Endothelial cell of umbilical vein (primary cell): ENCODE measurements around the gene RAB3B.

Experiments
- CTCF ChIP-seq, 2 donors: IDR thresholded peaks; 1 replicate in 1 of 2; 2 replicates in 1 of 2; pipeline ENCODE4 v1.5.1; 2011; ENCODE audit warnings: low read length in 2 of 2, mild to moderate bottlenecking in 2 of 2, moderate library complexity in 2 of 2, control low read depth in 1 of 2, inconsistent platforms in 1 of 2, low read depth in 1 of 2; ENCODE audit not compliant: insufficient read depth in 1 of 2; ENCODE audit errors: extremely low read depth in 1 of 2
- EZH2 ChIP-seq: IDR thresholded peaks from 2 replicates; pipeline ENCODE4 v1.6.1; 2012; ENCODE audit warnings: borderline replicate concordance, low read depth, mild to moderate bottlenecking, moderate library complexity, low read length, inconsistent platforms; ENCODE audit not compliant: severe bottlenecking
- FOS ChIP-seq: IDR thresholded peaks from 2 replicates; pipeline ENCODE4 v1.6.1; 2011; ENCODE audit warnings: mild to moderate bottlenecking, low read length, moderate library complexity, borderline replicate concordance; ENCODE audit not compliant: insufficient read depth
- GATA2 ChIP-seq: IDR thresholded peaks from 2 replicates; pipeline ENCODE4 v1.7.0; 2011; ENCODE audit warnings: low read depth, mild to moderate bottlenecking, moderate library complexity, mixed read lengths, low read length; ENCODE audit not compliant: insufficient read length, insufficient read depth
- JUN ChIP-seq: IDR thresholded peaks from 2 replicates; pipeline ENCODE4 v1.6.1; 2011; ENCODE audit warnings: borderline replicate concordance, low read depth; ENCODE audit not compliant: insufficient read length, insufficient read depth
- MAX ChIP-seq: IDR thresholded peaks from 2 replicates; pipeline ENCODE4 v1.6.1; 2011; ENCODE audit not compliant: insufficient read depth, insufficient read length
- POLR2A ChIP-seq: IDR thresholded peaks from 2 replicates; pipeline ENCODE4 v1.6.1; 2012; ENCODE audit warnings: low read depth, mild to moderate bottlenecking, control low read depth, low read length
- POLR2AphosphoS5 ChIP-seq: IDR thresholded peaks from 2 replicates; pipeline ENCODE4 v1.6.1; 2012; ENCODE audit warnings: low read depth, mild to moderate bottlenecking, control low read depth, low read length, moderate library complexity; ENCODE audit not compliant: insufficient read depth

GRCh38 chr1:51955797-51956527 is 34.5 kb downstream of the RAB3B start:
- no peak for TF ChIP-seq EZH2
- TF ChIP-seq CTCF (IDR thresholded peaks at IDR 0.05; ENCODE audit: extremely low read depth in 1 of 2, insufficient read depth in 1 of 2, low read depth in 1 of 2, low read length in 2 of 2) = no peak
- TF ChIP-seq POLR2AphosphoS5 = no peak
- no peak for TF ChIP-seq JUN
- no peak for TF ChIP-seq POLR2A
- TF ChIP-seq GATA2 = no peak
- TF ChIP-seq MAX = no peak
- no peak for TF ChIP-seq FOS
